ENCODE data around the gene PDE4B. TPM values are rescaled to one million over a fixed set of nuclear protein-coding genes. Genes with fewer than 3 reads are reported as not detected.
"Not testable (repeated sequence)": the region's sequence is repeated elsewhere in the genome, so short reads cannot be mapped to it uniquely, and the experiment has no call there.

PDE4B gene
- total RNA-seq, 2 experiments from 2014 or later = 2.4 to 3.1 TPM

- DNase-seq (ENCODE audit: low spot score) = peak; percentile 66
- TF ChIP-seq CTCF (conservative IDR thresholded peaks at IDR 0.05; ENCODE audit: low read length) (peak; percentile 81), EZH2phosphoT487 (IDR thresholded peaks at IDR 0.05; ENCODE audit: borderline replicate concordance, low read depth, low read length) (no peak)
- H4K20me1 ChIP-seq (ENCODE audit: insufficient read depth, low read length) = no peaks in the 10 kb centered on the region
- H3K27ac ChIP-seq (ENCODE audit: low read depth, low read length, poor library complexity, severe bottlenecking) = peak overlapping the region; percentile 93
- peaks cover 71% of the 10 kb centered on the region for H3K4me1 ChIP-seq (ENCODE audit: insufficient read depth, low read length, poor library complexity, severe bottlenecking)
- intact Hi-C loops (cut with micrococcal nuclease; ENCODE audit: unreplicated experiment) = loop anchor here (2.0 kb wide), 2 partner anchors 66 to 120 kb away; no protein-coding TSS in a partner anchor
- peak overlapping the region; percentile 49 for H3K4me3 ChIP-seq (ENCODE audit: low read depth, low read length, poor library complexity, severe bottlenecking)
- BruUV-seq (replicated peaks) = no TSS peak
- no peaks in the 10 kb centered on the region for H3K9me2 ChIP-seq (ENCODE audit: insufficient read depth, low read length)
- POLR2A ChIA-PET = interaction anchor here (0.8 to 2.4 kb wide), 11 partner anchors 9 to 145 kb away, joined by 4 to 22 read pairs (median 8); no protein-coding TSS in a partner anchor
- peak overlapping the region; percentile 90 for H3K4me2 ChIP-seq (ENCODE audit: low read length)
- CTCF ChIA-PET (ENCODE audit: unreplicated experiment) = interaction anchor here (1.0 to 1.4 kb wide), 5 partner anchors 9 to 43 kb away, joined by 3 to 7 read pairs (median 4); no protein-coding TSS in a partner anchor
- H3K36me3 ChIP-seq (ENCODE audit: insufficient read depth, low read length) = no peaks in the 10 kb centered on the region
- H2AFZ ChIP-seq (ENCODE audit: low read length) = peak overlapping the region; percentile 64; the same call in 1 of the 2 replicates
- peaks cover 6% of the 10 kb centered on the region; the same call in 1 of the 2 replicates for H3K9me3 ChIP-seq (ENCODE audit: low read length)
- H3K79me2 ChIP-seq (ENCODE audit: insufficient read depth, low read depth, low read length) = no peaks in the 10 kb centered on the region
These were observed 610.5 kb downstream of the PDE4B start for GRCh38 chr1:66403007-66403731.

GRCh38 chr1:66405061-66405460 lies 612.4 kb downstream of the PDE4B start:
- Histone ChIP-seq H3K27ac (ENCODE audit: low read depth, low read length, poor library complexity, severe bottlenecking) (no peak overlapping the region), H3K4me2 (ENCODE audit: low read length) (no peak overlapping the region), H3K36me3 (ENCODE audit: insufficient read depth, low read length) (no peaks in the 10 kb centered on the region), H3K4me3 (ENCODE audit: low read depth, low read length, poor library complexity, severe bottlenecking) (no peak overlapping the region), H3K79me2 (ENCODE audit: insufficient read depth, low read depth, low read length) (no peaks in the 10 kb centered on the region), H3K4me1 (ENCODE audit: insufficient read depth, low read length, poor library complexity, severe bottlenecking) (peaks cover 52% of the 10 kb centered on the region), H2AFZ (ENCODE audit: low read length) (no peak overlapping the region), H4K20me1 (ENCODE audit: insufficient read depth, low read length) (no peaks in the 10 kb centered on the region), H3K9me2 (ENCODE audit: insufficient read depth, low read length) (no peaks in the 10 kb centered on the region), H3K9me3 (ENCODE audit: low read length) (peaks cover 6% of the 10 kb centered on the region; the same call in 1 of the 2 replicates)
- intact Hi-C loops (cut with micrococcal nuclease; ENCODE audit: unreplicated experiment) = no loop called here
- DNase-seq (ENCODE audit: low spot score) = no peak
- no peak for TF ChIP-seq CTCF (conservative IDR thresholded peaks at IDR 0.05; ENCODE audit: low read length)
- TF ChIP-seq EZH2phosphoT487 (IDR thresholded peaks at IDR 0.05; ENCODE audit: borderline replicate concordance, low read depth, low read length) = no peak
- ChIA-PET POLR2A (interaction anchor here (0.7 to 2.2 kb wide), 2 partner anchors 32 to 40 kb away, joined by 3 to 6 read pairs; no protein-coding TSS in a partner anchor), CTCF (ENCODE audit: unreplicated experiment) (no interaction called here)
- BruUV-seq (replicated peaks) = no TSS peak

- BruUV-seq (replicated peaks); H3K9me3 ChIP-seq (ENCODE audit: low read length); H4K20me1 ChIP-seq (ENCODE audit: insufficient read depth, low read length); intact Hi-C loops (cut with micrococcal nuclease; ENCODE audit: unreplicated experiment); H3K4me3 ChIP-seq (ENCODE audit: low read depth, low read length, poor library complexity, severe bottlenecking); H2AFZ ChIP-seq (ENCODE audit: low read length); H3K79me2 ChIP-seq (ENCODE audit: insufficient read depth, low read depth, low read length); H3K4me2 ChIP-seq (ENCODE audit: low read length); H3K27ac ChIP-seq (ENCODE audit: low read depth, low read length, poor library complexity, severe bottlenecking); H3K36me3 ChIP-seq (ENCODE audit: insufficient read depth, low read length); H3K9me2 ChIP-seq (ENCODE audit: insufficient read depth, low read length); DNase-seq (ENCODE audit: low spot score): not testable (repeated sequence)
- CTCF ChIA-PET (ENCODE audit: unreplicated experiment) = interaction anchor here (1.3 kb wide), 1 partner anchor 8 kb away, joined by 3 read pairs; no protein-coding TSS in a partner anchor
- POLR2A ChIA-PET = interaction anchor here (1.0 kb wide), 1 partner anchor 34 kb away, joined by 3 read pairs; no protein-coding TSS in a partner anchor
- peaks cover 13% of the 10 kb centered on the region for H3K4me1 ChIP-seq (ENCODE audit: insufficient read depth, low read length, poor library complexity, severe bottlenecking)
These were observed 618.8 kb downstream of the PDE4B start for GRCh38 chr1:66411449-66411848.
